Uterus (tissue), 2 donors: ENCODE results near the gene GOSR2.

Experiments used
- CTCF ChIP-seq, 4 experiments: fragments of 200-600 bp in 2 of 4; fragments of 450-650 bp in 2 of 4; sonication (generic) in 2 of 4; IDR thresholded peaks; one replicate each; pipeline ENCODE4 v1.5.1; 2016 to 2019; ENCODE audit warnings: antibody characterized with exemption in 4 of 4, mild to moderate bottlenecking in 2 of 4, moderate library complexity in 1 of 4
- POLR2A ChIP-seq, 2 donors: fragments of 450-650 bp; IDR thresholded peaks; one replicate each; pipeline ENCODE4 v1.6.1; 2016; ENCODE audit warnings: antibody characterized with exemption in 2 of 2, mild to moderate bottlenecking in 1 of 2, moderate library complexity in 1 of 2

- TF ChIP-seq POLR2A (IDR thresholded peaks at IDR 0.05) = no peak
- TF ChIP-seq CTCF (IDR thresholded peaks at IDR 0.05) = no peak
These were observed 39.4 kb downstream of the GOSR2 start for GRCh38 chr17:46962374-46962790.
